ENCODE data around the gene LRRC57.

LRRC57 gene

DNA sequence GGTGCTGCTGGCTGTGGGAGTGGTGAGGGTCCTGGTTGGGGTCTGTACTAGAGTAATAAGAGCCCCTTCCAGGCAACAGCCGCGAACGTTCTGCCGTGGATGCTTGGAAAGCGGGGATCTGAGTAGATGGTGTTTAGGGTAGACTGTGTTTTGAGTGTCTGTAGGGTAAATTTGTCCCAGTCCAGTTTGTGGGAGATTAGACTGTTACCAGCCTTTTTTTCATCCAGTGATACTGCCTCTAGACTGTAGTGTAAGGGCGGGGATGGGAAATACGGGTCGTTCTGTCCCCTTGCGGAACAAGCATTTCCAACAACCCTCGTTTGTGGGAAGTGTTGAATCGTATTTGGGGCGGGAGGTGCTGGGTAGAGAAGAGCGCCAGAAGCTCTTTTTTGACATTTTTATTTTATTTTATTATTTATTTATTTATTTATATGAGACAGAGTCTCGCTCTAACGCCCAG is 469 bp upstream of the LRRC57 start:
- TF ChIP-seq TAF1 (IDR thresholded peaks at IDR 0.05; ENCODE audit: borderline replicate concordance, insufficient read depth, low read length) (no peak), POLR2AphosphoS5 (IDR thresholded peaks at IDR 0.05; ENCODE audit: low read depth, low read length) (no peak), FOXP2 (optimal IDR thresholded peaks at IDR 0.05; ENCODE audit: borderline replicate concordance, extremely low read depth, extremely low read length, insufficient read depth) (no peak), SIN3A (IDR thresholded peaks at IDR 0.05; ENCODE audit: borderline replicate concordance, insufficient read depth, low read length) (no peak)
- TF ChIP-seq, protein P1, sequence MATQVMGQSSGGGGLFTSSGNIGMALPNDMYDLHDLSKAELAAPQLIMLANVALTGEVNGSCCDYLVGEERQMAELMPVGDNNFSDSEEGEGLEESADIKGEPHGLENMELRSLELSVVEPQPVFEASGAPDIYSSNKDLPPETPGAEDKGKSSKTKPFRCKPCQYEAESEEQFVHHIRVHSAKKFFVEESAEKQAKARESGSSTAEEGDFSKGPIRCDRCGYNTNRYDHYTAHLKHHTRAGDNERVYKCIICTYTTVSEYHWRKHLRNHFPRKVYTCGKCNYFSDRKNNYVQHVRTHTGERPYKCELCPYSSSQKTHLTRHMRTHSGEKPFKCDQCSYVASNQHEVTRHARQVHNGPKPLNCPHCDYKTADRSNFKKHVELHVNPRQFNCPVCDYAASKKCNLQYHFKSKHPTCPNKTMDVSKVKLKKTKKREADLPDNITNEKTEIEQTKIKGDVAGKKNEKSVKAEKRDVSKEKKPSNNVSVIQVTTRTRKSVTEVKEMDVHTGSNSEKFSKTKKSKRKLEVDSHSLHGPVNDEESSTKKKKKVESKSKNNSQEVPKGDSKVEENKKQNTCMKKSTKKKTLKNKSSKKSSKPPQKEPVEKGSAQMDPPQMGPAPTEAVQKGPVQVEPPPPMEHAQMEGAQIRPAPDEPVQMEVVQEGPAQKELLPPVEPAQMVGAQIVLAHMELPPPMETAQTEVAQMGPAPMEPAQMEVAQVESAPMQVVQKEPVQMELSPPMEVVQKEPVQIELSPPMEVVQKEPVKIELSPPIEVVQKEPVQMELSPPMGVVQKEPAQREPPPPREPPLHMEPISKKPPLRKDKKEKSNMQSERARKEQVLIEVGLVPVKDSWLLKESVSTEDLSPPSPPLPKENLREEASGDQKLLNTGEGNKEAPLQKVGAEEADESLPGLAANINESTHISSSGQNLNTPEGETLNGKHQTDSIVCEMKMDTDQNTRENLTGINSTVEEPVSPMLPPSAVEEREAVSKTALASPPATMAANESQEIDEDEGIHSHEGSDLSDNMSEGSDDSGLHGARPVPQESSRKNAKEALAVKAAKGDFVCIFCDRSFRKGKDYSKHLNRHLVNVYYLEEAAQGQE (IDR thresholded peaks at IDR 0.05; ENCODE audit: insufficient read depth in 1 of 2, low read depth in 2 of 2, low read length in 2 of 2): no peak

DNA sequence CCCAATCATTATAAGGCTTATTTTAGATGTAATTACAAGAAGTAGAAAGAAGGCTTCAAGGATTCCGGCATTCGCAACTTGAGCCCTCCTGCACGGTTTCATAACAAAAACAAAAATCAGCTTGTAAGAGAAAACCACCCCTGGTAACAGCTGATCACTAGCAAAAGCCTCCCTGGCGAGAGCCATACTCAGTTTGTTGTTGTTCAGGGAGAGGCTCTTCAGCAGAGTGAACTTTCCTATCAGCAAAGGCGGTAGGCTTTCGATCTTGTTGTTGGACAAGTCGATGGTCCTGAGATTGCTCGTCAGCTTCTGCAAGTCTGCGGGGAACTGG is 710 bp downstream of the LRRC57 start:
- TF ChIP-seq POLR2AphosphoS5 (IDR thresholded peaks at IDR 0.05; ENCODE audit: low read depth, low read length) (no peak), SIN3A (IDR thresholded peaks at IDR 0.05; ENCODE audit: borderline replicate concordance, insufficient read depth, low read length) (no peak), TAF1 (IDR thresholded peaks at IDR 0.05; ENCODE audit: borderline replicate concordance, insufficient read depth, low read length) (no peak), FOXP2 (optimal IDR thresholded peaks at IDR 0.05; ENCODE audit: borderline replicate concordance, extremely low read depth, extremely low read length, insufficient read depth) (no peak)
- TF ChIP-seq, protein P1 (IDR thresholded peaks at IDR 0.05; ENCODE audit: insufficient read depth in 1 of 2, low read depth in 2 of 2, low read length in 2 of 2): no peak

- TF ChIP-seq TAF1 (IDR thresholded peaks at IDR 0.05; ENCODE audit: borderline replicate concordance, insufficient read depth, low read length) (no peak), FOXP2 (optimal IDR thresholded peaks at IDR 0.05; ENCODE audit: borderline replicate concordance, extremely low read depth, extremely low read length, insufficient read depth) (no peak), SIN3A (IDR thresholded peaks at IDR 0.05; ENCODE audit: borderline replicate concordance, insufficient read depth, low read length) (no peak)
Observed at GRCh38 chr15:42544853-42545629, 3.6 kb downstream of the LRRC57 start.

GRCh38 chr15:42533246-42533645 is 15.3 kb downstream of the LRRC57 start:
- no peak for TF ChIP-seq POLR2AphosphoS5 (IDR thresholded peaks at IDR 0.05; ENCODE audit: low read depth, low read length)
- TF ChIP-seq FOXP2 (optimal IDR thresholded peaks at IDR 0.05; ENCODE audit: borderline replicate concordance, extremely low read depth, extremely low read length, insufficient read depth): no peak
- no peak for TF ChIP-seq SIN3A (IDR thresholded peaks at IDR 0.05; ENCODE audit: borderline replicate concordance, insufficient read depth, low read length)

GRCh38 chr15:42528970-42529369 is 19.6 kb downstream of the LRRC57 start:
- TF ChIP-seq POLR2AphosphoS5 (IDR thresholded peaks at IDR 0.05; ENCODE audit: low read depth, low read length) (no peak), SIN3A (IDR thresholded peaks at IDR 0.05; ENCODE audit: borderline replicate concordance, insufficient read depth, low read length) (no peak), TAF1 (IDR thresholded peaks at IDR 0.05; ENCODE audit: borderline replicate concordance, insufficient read depth, low read length) (no peak), FOXP2 (optimal IDR thresholded peaks at IDR 0.05; ENCODE audit: borderline replicate concordance, extremely low read depth, extremely low read length, insufficient read depth) (no peak)
- TF ChIP-seq, protein P1 (IDR thresholded peaks at IDR 0.05; ENCODE audit: insufficient read depth in 1 of 2, low read depth in 2 of 2, low read length in 2 of 2): no peak

GRCh38 chr15:42523331-42523730 is 25.3 kb downstream of the LRRC57 start:
- TF ChIP-seq FOXP2 (optimal IDR thresholded peaks at IDR 0.05; ENCODE audit: borderline replicate concordance, extremely low read depth, extremely low read length, insufficient read depth) (no peak), POLR2AphosphoS5 (IDR thresholded peaks at IDR 0.05; ENCODE audit: low read depth, low read length) (no peak), SIN3A (IDR thresholded peaks at IDR 0.05; ENCODE audit: borderline replicate concordance, insufficient read depth, low read length) (no peak), TAF1 (IDR thresholded peaks at IDR 0.05; ENCODE audit: borderline replicate concordance, insufficient read depth, low read length) (no peak)
- TF ChIP-seq, protein P1 (IDR thresholded peaks at IDR 0.05; ENCODE audit: insufficient read depth in 1 of 2, low read depth in 2 of 2, low read length in 2 of 2): no peak

All from PFSK-1 (cell line).